ENCODE data around the gene CCDC97.
"Not testable (repeated sequence)": the region's sequence is repeated elsewhere in the genome, so short reads cannot be mapped to it uniquely, and the experiment has no call there.

Gene CCDC97

DNA sequence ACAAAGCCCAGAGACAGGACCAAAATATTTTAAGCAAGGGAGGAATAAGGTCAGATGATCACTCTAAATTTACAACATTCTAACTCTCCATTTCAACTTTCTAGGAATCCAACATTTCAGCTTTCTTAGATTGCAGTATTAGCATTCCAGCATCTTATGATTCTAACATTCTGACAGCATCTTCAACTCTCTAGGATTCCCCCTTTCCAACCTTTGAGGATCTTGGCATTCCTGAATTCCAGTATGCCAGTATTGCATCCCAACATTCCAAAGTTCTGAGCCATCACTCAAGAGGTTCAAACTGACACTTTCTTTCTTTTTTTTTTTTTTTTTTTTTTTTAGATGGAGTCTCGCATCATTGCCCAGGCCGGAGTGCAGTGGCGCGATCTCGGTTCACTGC lies 30.0 kb downstream of the CCDC97 start:
- DNase-seq (ENCODE audit: low read depth) = no peak

DNA sequence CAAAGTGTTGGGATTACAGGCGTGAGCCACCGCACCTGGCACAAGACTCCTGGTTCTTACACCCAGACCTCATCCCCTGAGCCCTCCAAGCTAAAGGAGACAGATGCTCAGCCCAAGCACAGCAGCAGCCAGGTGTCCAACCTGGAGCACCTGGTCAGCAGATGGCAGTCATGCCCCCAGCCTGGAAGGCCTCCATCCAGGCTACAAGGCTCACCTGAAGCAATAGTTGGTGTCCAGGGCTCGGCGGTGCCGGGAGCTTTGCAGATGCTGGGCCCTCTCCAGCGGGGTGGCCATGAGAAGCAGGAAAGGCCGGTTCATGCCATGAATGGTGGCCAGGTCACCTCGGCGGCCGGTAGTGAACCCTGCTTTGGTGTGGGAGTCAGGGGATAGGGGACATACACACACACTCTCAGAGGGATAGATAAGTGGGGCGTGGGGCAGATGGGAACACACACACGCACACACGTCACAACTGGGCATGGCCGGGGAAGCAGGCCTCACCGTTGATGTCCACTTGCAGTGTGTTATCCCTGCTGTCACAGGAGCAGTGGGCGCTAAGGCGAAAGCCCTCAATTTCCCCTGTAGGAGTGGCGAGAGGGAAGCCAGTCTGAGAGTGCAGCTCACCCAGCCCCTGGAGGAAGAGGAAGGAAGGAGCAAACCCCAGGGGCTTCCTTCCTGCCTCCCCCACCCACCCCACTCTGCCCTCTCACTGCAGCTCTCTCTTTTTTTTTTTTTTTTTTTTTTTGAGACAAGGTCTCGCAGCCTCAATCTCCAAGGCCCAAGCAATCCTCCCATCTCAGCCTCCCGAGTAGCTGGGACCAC lies 31.9 kb downstream of the CCDC97 start:
- DNase-seq (ENCODE audit: low read depth) = no peak

DNA sequence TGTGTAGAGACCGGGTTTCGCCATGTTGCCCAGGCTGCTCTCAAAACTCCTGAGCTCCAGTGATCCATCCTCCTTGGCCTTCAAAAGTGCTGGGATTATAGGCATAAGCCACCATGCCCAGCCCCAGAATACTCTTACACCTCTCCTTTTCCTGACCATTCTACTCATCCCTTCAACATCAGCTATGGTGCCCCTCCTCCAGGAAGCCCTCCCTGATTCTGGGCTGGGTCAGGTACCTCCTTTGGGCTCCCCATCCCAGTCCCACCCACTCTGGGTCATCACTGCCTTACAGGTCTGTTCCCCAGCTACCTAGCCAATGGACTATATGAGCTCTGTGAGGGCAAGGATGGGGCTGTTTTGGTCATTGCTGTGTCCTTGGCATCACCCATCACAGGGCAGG lies 34.2 kb downstream of the CCDC97 start:
- no peak for DNase-seq (ENCODE audit: low read depth)

DNA sequence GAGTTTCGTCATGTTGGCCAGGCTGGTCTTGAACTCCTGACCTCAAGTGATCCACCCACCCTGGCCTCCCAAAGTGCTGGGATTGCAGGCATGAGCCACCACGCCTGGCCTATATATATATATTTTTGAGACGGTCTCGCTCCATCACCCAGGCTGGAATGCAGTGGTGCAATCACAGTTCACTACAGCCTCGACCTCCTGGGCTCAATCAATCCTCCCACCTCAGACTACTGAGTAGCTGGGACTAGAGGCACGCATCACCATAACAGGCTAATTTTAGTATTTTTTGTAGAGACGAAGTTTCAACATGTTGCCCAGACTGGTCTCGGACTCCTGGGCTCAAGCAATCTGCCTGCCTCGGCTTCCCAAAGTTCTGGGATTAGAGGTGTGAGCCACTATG lies 36.9 kb downstream of the CCDC97 start:
- not testable (repeated sequence) for DNase-seq (ENCODE audit: low read depth)

DNA sequence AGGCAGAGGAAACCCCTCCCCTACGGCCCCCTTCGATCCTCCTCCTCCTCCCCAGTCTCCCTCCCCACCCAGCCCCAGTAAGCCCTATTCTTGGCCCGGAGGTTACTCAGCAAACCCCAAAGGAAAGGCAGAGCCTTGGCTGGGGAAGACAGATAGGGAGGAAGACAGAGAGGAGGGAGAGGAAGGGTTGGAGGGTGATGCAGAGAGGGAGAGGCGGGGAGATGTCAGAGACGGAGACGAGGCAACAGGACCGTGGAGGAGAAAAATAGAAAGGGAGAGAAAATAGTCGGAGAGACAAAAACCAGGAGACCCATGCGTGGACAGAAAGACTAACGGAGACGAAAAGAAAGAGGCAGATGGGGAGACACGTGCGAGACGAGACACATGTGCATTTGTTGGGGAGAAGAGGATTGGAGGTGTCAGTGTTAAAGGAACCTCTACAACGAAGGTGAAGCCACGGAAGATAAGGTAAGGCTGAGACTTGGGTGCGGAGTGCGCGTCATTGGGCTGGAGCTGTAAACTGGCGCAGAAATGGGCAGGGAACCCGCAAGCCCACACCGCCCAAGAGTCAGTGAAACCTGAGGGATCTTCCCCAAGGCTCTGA lies 40.9 kb downstream of the CCDC97 start:
- DNase-seq (ENCODE audit: low read depth) = no peak

DNA sequence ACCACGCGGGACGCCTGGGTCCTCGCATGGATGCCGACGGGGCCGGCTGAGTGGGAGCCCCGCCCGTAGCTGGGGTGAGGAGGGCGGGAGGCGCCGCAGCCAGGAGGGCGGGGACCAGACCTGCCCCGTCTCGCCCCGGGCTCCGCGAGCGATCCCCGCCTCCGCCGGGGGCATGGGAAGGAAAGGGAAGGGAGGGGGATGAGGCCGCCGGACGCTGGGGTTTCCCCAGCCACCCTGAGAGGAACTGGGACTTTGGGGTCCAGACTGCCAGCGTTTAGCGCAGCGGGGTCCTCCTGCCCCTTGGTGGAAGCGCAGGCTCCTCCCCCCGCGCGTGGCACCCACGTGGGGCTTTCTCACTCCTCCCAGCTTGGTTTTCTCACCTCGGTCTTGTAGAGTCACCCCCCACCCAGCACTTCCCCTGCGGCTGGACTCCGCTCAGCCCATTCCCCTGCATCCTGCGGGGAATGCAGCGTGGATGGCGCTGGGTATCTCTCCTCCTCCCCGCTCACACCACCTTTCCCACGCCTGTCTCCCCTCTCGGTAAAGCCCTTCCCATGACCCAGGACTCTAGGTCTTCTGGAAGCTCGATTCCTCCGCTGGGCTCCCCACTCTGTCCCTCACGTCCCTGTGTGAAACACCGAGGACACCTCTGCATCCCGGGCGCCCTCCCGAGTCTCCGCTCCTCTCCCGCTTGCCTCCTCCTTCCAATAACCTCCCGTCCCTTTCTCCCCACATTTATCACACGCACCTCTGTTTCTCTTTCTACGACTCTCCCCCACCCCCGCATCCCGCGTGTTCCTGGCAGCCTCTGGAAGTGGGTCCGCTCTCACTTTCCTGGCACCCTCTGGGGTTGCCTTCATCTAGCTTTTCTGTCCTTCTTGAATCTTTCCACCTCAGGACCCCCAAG lies 41.6 kb downstream of the CCDC97 start:
- DNase-seq (ENCODE audit: low read depth) = peak; percentile 78

DNA sequence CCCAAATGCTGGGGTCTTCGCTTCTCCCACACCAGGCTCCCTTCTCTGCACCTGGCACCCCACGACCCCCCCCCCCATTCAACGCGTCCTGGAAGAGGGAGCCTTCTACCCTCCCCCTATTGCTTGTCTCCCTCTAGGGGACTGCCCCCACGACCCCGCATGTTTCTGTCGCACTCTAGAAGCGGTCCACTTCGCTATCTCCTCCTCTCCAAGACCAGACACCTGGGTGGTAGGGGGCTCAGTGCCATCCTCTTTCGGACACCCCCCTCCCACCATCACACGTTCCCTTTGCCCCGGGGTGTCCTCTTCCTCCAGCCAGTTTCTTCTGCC lies 42.3 kb downstream of the CCDC97 start:
- DNase-seq (ENCODE audit: low read depth) = no peak

DNA sequence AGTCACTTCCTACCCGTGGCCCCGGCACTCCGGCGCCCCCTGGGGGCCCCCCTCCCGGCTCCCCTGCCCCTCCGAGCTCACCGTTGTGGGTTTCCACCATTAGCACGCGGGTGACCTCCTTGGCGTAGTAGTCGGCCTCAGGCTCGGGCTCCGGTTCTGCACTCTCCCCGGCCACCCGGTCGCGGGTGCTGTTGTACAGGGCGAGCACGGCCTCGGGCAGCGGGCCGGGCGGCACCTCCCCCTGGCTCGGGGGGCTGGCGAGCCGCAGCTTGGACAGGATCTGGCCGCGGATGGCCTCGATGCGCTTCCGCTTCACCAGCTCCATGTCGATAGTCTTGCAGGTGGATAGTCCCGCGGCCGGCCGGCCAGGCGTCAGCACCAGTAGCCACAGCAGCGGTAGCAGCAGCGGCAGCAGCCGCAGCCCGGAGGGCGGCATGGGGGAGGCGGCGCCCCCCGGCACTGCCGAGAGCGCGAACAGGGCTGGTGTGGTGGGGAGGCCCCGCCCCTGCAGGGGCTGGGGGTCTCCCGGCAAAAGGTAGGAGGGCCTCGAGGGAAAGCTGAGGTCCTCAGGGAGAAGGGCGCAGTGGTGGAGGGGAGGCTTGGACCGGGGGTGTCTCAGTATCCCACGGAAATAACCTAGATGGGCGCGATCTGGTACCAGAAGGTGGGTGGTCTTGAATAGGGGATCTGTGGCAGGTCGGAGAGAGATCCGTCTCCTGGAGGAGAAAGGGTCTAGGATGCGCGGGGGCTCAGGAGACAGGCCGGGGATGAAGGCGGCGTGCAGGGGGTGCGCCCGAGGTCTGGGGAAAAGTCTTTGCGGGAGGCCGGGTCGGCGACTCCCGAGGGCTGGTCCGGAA lies 42.9 kb downstream of the CCDC97 start:
- peak; percentile 65 for DNase-seq (ENCODE audit: low read depth)

DNA sequence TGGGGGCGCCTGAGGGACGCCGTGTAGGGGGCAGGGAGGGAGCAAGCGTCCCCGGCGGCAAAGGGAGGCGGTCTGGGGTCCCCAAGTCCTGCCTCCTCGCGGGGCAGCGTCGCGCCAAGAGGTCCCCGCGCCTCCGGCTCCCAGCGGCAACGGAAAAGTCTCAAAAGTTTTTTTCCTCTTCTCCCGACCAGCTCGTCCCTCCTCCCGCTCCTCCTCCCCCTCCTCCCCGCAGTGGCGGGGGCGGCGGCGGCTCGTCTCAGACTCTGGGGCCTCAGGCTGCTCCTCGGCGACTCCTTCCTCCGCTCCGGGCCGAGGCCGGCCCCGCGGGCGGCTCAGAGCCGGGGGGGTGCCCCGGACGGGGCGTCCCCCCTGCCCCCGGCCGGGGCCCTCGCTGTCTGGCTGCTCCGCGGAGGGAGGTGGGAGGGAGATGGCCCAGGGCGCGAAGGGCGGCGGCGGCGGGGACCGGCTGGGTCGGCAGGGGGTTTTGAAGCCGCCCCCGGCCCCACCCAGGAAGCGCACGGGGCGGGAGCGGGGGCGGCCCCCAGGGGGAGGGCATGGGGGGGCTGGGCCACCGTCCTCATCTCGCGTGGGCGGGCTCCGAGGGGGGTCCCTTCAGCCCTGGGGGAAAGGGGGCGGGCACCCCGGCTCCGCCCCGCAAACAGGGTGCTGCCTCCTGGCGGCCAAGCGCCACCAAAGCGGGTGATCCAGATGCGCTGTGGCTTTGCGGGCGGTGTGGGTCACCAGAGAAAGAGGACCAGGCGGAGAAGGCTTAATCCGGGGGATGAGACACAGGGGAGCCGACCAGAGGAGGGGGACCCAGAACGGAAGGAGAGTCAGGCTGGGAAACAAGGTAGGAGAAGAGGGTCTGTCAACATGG lies 43.7 kb downstream of the CCDC97 start, which contains the start of gene TGFB1:
TSS of gene TGFB1 (minus strand) at position 457 of the 877 bp plus-strand sequence. CDS start 878 bp downstream, outside the sequence.
- peak; percentile 92 for DNase-seq (ENCODE audit: low read depth)

DNA sequence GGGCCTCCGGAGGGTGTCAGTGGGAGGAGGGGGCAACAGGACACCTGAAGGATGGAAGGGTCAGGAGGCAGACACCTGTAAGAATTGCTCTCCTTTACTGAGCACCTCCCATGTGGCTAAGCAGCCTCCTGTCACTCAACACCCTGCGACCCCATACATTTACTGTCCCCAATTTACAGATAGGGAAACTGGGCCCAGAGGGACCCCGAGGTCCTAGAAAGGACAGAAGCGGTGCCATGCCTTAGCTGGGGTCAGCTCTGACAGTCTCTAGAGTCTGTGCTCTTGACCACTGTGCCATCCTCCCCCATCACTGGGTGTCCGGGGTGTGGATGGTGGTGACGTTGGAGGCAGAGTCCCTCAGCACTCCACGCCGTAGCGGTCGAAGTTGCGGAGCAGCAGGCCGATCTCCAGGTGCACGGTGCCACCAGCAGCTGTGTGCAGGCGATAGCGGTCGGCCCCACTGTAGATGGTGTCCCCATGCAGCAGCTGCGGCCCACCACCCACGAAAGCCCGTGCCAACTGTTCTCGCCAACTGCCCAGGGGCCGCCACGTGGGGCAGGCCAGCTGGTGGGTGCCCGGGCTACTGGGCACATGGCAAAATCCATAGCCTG lies 44.5 kb downstream of the CCDC97 start:
- DNase-seq (ENCODE audit: low read depth) = no peak

DNA sequence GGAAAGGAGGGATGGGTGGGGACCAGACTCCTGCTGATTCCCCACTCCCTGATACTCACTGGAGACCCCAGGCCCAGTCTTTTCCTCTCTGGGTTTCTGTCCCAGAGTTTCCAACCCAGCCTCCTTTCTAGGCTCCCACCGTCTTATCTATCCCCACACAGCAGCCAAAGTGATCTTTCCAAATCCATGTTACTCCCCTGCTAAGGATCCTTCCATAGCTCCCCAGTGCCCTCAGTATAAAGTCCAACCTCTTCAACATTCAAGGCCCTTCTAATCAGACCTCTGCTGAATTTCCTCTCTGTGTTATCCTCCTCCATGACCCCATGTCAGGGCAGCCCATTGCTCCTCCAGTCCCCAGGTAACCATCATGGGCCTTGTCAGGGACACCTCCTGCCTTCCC lies 45.1 kb downstream of the CCDC97 start:
- no peak for DNase-seq (ENCODE audit: low read depth)

DNA sequence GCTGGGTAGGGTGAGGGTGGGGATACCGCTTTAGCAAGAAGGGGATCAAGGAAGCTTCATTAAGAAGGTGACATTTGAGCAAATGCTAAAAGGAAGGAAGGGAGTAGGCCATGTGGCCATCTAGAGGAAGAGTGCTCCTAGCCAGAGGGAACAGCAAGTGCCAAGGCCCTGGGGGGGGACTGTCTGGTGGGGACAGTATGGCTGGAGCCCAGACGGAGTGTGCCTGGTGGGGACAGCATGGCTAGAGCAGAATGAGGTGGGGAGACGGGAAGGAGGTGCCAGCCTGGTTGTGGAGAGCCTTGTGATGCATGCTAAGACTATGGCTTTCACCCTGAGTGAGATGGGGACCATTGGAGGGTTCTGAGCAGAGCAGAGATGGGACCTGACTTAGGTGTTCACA lies 45.8 kb downstream of the CCDC97 start:
- no peak for DNase-seq (ENCODE audit: low read depth)

DNA sequence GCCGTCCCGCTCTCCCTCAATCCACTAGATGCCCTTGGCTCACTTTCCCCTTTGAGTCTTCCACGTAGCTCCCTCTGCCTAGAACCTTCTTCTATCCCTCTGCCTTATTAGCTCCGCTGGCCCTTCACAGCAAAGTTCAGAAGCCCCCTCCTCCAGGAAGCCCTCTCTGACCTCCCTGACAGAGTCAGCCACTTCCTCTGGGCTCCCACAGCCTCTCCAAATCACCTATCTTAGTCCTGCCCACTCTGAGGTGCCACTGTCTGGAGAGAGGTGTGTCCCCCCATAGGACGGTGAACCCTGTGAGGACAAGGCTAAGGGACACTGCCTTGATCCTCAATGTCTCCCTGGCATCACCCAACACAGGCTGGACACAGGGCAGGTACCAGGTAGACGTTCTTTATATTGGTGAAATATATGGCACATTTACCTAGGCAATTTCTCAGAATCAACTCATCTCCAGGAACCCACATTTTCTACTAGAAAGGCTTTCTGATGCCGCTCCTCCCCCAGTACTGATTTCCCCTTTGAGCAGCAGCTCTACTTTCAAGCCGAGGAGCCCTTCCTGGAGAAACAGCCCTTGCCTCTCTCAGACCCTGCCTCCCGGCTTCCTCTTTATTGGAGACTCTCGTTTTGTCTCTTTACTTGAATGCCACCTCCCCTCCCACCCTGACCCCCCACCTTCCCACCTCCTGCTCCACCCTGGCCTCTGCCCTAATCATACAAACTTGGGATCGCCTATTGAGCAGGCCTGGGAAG lies 47.2 kb downstream of the CCDC97 start:
- DNase-seq (ENCODE audit: low read depth) = no peak

DNA sequence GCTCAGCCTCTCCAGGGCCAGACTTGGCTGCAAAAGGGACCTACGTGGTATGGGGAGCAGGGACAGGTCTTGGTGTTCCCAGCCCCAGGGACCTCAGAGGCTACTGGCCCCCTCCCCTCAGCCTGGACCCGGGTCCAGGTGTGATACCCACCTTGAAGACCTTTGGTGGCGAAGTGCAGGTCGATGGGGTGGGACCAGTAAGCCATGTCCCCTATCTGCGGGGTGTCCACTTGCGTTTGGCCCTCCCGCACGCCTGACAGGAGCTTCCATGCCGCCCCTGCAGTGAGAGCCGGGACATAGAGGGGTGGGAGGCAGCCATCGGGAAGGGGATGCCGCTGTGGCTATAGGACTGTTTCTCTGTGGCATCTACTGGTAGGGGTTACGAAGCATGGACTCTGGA lies 47.8 kb downstream of the CCDC97 start:
- no peak for DNase-seq (ENCODE audit: low read depth)

DNA sequence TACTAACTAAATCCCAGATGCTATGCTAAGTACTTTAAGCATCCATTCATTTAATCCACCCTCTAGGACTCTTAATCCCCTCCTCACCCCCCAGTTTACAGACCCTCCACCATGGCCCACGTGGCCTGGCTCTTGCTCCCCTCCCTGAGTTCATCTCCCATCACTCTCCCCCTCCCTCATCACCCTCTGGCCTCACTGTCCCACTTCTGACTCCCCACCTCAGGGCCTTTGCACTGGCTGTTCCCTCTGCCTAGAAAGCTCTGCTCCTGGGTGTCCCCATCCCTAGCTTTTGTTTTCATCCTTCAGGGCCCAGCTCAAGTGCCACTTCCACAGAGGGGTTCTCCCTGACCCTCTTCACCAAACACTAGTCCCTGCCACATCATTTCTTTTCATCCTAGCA lies 49.8 kb downstream of the CCDC97 start:
- no peak for DNase-seq (ENCODE audit: low read depth)

DNA sequence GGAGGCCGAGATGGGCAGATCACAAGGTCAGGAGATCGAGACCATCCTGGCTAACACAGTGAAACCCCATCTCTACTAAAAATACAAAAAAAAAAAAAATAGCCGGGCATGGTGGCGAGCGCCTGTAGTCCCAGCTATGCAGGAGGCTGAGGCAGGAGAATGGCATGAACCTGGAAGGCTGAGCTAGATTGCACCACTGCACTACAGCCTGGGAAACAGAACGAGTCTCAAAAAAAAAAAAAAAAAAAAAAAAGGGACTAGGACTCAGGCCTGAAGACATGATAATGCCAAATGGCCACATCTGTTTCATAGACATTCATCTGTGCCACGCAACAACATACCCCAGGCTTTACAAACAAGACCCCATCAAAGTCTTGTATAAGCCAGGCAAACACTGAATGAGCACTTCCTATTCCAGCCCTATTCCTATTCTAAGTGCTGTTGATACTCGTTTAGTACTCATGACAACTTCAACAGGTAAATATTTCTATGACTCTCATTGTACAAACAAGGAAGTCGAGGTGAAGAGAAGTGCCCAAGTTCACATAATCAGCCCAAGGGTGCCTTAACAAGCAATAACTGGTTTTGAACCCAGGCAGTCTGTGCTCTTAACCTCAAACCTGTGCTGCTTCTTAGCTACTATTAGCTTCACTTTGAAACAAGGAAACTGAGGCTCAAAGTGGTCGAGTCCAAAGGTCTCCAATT lies 52.3 kb downstream of the CCDC97 start:
- DNase-seq (ENCODE audit: low read depth) = no peak

DNA sequence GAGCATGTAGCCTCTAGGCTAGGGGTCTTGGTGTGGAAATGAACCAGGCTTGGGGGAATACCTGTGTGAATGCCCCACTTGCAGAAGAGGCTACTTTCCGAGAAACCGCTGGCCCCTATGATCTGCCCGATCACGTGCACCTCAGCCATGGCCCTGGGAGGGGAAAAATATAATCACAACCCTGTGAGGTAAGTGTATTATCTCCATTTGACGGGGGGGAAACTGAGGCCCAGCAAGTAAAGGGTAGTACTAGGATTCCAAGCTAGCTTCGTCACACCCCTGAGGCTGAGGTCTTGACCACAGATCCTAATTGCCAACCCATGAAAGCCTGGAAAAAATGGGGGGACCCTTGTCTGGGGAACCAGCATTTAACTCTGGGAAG lies 53.4 kb downstream of the CCDC97 start:
- no peak for DNase-seq (ENCODE audit: low read depth)

DNA sequence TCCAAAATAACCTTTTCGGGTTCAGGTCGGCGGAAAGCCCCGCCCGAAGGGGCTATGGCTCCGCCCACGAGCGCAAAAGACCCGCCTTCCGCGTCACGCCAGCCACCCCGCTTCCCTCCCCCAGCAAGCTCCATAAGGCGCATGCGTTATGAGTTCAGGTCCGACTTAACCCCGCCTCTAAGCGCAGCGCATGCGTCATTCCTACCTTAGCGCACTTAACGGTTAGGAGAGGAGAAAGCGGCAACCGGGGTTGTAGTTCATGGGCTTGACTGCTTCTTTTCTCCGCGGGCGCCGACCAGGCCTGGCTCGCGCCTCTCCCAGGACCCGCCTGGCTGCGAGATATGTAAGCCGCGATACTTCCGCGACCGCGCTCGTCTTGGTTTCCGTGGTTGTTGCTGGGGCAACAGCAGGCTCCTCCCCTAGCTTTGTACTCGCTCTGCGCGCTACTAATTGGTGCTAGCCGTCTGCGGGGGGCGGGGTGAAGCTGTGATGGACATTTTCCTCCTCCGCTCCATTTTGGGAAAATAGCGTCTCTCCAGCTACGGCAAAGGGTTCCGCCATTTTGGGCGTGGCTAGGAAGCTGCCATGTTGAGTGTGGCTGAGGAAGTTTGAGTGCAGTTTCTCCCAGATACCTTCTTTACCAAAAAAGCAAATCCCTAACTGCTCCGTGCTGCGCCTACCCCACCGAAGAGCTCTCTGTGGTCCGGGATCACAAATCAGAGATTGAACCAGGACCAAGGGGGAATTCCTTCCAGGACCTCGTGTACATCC lies 54.0 kb downstream of the CCDC97 start, which contains the start of gene B9D2:
TSS of gene B9D2 (minus strand) at position 397 of the 771 bp plus-strand sequence. CDS start 630 bp downstream, outside the sequence.
- peak; percentile 96 for DNase-seq (ENCODE audit: low read depth)

Data from T follicular helper cell (primary cell).